Stimulated activated memory B cell treated with anti-CD40 and anti-IgM and Interleukin-4, amounts not matched to agents 10 μg/mL and 1 μg/mL and 100 μg/mL, for 72 hours (primary cell): ENCODE results near the gene NHS.

Experiments used
- ATAC-seq: fragments of 150-1000 bp; cut with Tn5 transposase; 2 replicates; pipeline ENCODE4 v1.10.0; 2021
- H3K27ac Mint-ChIP-seq: one replicate; pipeline ENCODE4 v1.8.0; 2022; ENCODE audit warnings: mild to moderate bottlenecking, mixed read lengths
- H3K27me3 Mint-ChIP-seq: one replicate; pipeline ENCODE4 v1.8.0; 2022; ENCODE audit warnings: mixed read lengths
- H3K36me3 Mint-ChIP-seq: one replicate; pipeline ENCODE4 v1.8.0; 2022; ENCODE audit warnings: mixed read lengths
- H3K4me1 Mint-ChIP-seq: one replicate; pipeline ENCODE4 v1.8.0; 2022; ENCODE audit warnings: mixed read lengths
- H3K4me3 Mint-ChIP-seq: one replicate; pipeline ENCODE4 v1.8.0; 2022; ENCODE audit warnings: mild to moderate bottlenecking, moderate library complexity, mixed read lengths
- H3K9me3 Mint-ChIP-seq: one replicate; pipeline ENCODE4 v1.8.0; 2022; ENCODE audit warnings: mixed read lengths

NHS gene

GRCh38 chrX:17741123-17741511, 366.1 kb downstream of the NHS start:
- Mint-ChIP-seq H3K4me3 (no peak overlapping the region), H3K27me3 (peaks cover 18% of the 10 kb centered on the region), H3K27ac (no peak overlapping the region), H3K9me3 (no peaks in the 10 kb centered on the region), H3K36me3 (no peaks in the 10 kb centered on the region), H3K4me1 (peaks cover 18% of the 10 kb centered on the region)
- no peak for ATAC-seq

GRCh38 chrX:17743913-17744312, 368.9 kb downstream of the NHS start:
- Mint-ChIP-seq H3K36me3 (no peaks in the 10 kb centered on the region), H3K4me1 (peaks cover 6% of the 10 kb centered on the region), H3K9me3 (no peaks in the 10 kb centered on the region), H3K4me3 (no peak overlapping the region), H3K27me3 (peaks cover 15% of the 10 kb centered on the region), H3K27ac (no peak overlapping the region)
- ATAC-seq, result no peak

- ATAC-seq, result no peak
- no peaks in the 10 kb centered on the region for H3K9me3 Mint-ChIP-seq
- H3K36me3 Mint-ChIP-seq, result no peaks in the 10 kb centered on the region
- no peak overlapping the region for H3K4me3 Mint-ChIP-seq
- no peaks in the 10 kb centered on the region for H3K4me1 Mint-ChIP-seq
- no peak overlapping the region for H3K27ac Mint-ChIP-seq
- peaks cover 9% of the 10 kb centered on the region for H3K27me3 Mint-ChIP-seq
Observed at GRCh38 chrX:17744896-17745523, 370.0 kb downstream of the NHS start.

- Mint-ChIP-seq H3K9me3 (no peaks in the 10 kb centered on the region), H3K27ac (no peak overlapping the region), H3K4me3 (no peak overlapping the region), H3K36me3 (no peaks in the 10 kb centered on the region), H3K4me1 (no peaks in the 10 kb centered on the region), H3K27me3 (peaks cover 9% of the 10 kb centered on the region)
- no peak for ATAC-seq
Observed at GRCh38 chrX:17747692-17748091, 372.7 kb downstream of the NHS start.

- ATAC-seq, result no peak
- H3K27me3 Mint-ChIP-seq, result peaks cover 9% of the 10 kb centered on the region
- no peaks in the 10 kb centered on the region for H3K36me3 Mint-ChIP-seq
- no peaks in the 10 kb centered on the region for H3K9me3 Mint-ChIP-seq
- no peaks in the 10 kb centered on the region for H3K4me1 Mint-ChIP-seq
- no peak overlapping the region for H3K27ac Mint-ChIP-seq
- no peak overlapping the region for H3K4me3 Mint-ChIP-seq
Observed at GRCh38 chrX:17748684-17749083, 373.7 kb downstream of the NHS start.

- peaks cover 9% of the 10 kb centered on the region for H3K27me3 Mint-ChIP-seq
- no peaks in the 10 kb centered on the region for H3K9me3 Mint-ChIP-seq
- H3K4me1 Mint-ChIP-seq, result no peaks in the 10 kb centered on the region
- no peak overlapping the region for H3K4me3 Mint-ChIP-seq
- no peak for ATAC-seq
- H3K27ac Mint-ChIP-seq, result no peak overlapping the region
- no peaks in the 10 kb centered on the region for H3K36me3 Mint-ChIP-seq
Observed at GRCh38 chrX:17750436-17750835, 375.4 kb downstream of the NHS start.

- Mint-ChIP-seq H3K27me3 (no peaks in the 10 kb centered on the region), H3K4me3 (no peak overlapping the region), H3K4me1 (no peaks in the 10 kb centered on the region), H3K36me3 (no peaks in the 10 kb centered on the region), H3K27ac (no peak overlapping the region), H3K9me3 (no peaks in the 10 kb centered on the region)
- no peak for ATAC-seq
Observed at GRCh38 chrX:17758382-17758781, 383.4 kb downstream of the NHS start.

- Mint-ChIP-seq H3K9me3 (no peaks in the 10 kb centered on the region), H3K4me1 (no peaks in the 10 kb centered on the region), H3K27ac (no peak overlapping the region), H3K4me3 (no peak overlapping the region), H3K36me3 (no peaks in the 10 kb centered on the region), H3K27me3 (no peaks in the 10 kb centered on the region)
- ATAC-seq, result no peak
Observed at GRCh38 chrX:17759990-17760389, 385.0 kb downstream of the NHS start.

- H3K36me3 Mint-ChIP-seq, result no peaks in the 10 kb centered on the region
- ATAC-seq, result no peak
- no peak overlapping the region for H3K4me3 Mint-ChIP-seq
- H3K9me3 Mint-ChIP-seq, result no peaks in the 10 kb centered on the region
- H3K27ac Mint-ChIP-seq, result no peak overlapping the region
- no peaks in the 10 kb centered on the region for H3K4me1 Mint-ChIP-seq
- no peaks in the 10 kb centered on the region for H3K27me3 Mint-ChIP-seq
Observed at GRCh38 chrX:17767734-17768133, 392.7 kb downstream of the NHS start.

- H3K9me3 Mint-ChIP-seq, result no peaks in the 10 kb centered on the region
- ATAC-seq, result no peak
- H3K36me3 Mint-ChIP-seq, result no peaks in the 10 kb centered on the region
- no peak overlapping the region for H3K27ac Mint-ChIP-seq
- H3K4me1 Mint-ChIP-seq, result no peaks in the 10 kb centered on the region
- no peaks in the 10 kb centered on the region for H3K27me3 Mint-ChIP-seq
- H3K4me3 Mint-ChIP-seq, result no peak overlapping the region
Observed at GRCh38 chrX:17768997-17769396, 394.0 kb downstream of the NHS start.

- H3K4me1 Mint-ChIP-seq, result no peaks in the 10 kb centered on the region
- H3K36me3 Mint-ChIP-seq, result no peaks in the 10 kb centered on the region
- H3K4me3 Mint-ChIP-seq, result no peak overlapping the region
- no peaks in the 10 kb centered on the region for H3K9me3 Mint-ChIP-seq
- H3K27me3 Mint-ChIP-seq, result no peaks in the 10 kb centered on the region
- H3K27ac Mint-ChIP-seq, result no peak overlapping the region
- ATAC-seq, result no peak
Observed at GRCh38 chrX:17769701-17770269, 394.8 kb downstream of the NHS start.

- no peak for ATAC-seq
- Mint-ChIP-seq H3K4me1 (no peaks in the 10 kb centered on the region), H3K9me3 (peaks cover 2% of the 10 kb centered on the region), H3K4me3 (no peak overlapping the region), H3K27ac (no peak overlapping the region), H3K27me3 (no peaks in the 10 kb centered on the region), H3K36me3 (no peaks in the 10 kb centered on the region)
Observed at GRCh38 chrX:17773221-17773876, 398.3 kb downstream of the NHS start.

GRCh38 chrX:17774053-17774452, 399.1 kb downstream of the NHS start:
- H3K36me3 Mint-ChIP-seq, result no peaks in the 10 kb centered on the region

GRCh38 chrX:17778997-17779396, 404.0 kb downstream of the NHS start:
- ATAC-seq, result no peak
- Mint-ChIP-seq H3K4me3 (no peak overlapping the region), H3K36me3 (no peaks in the 10 kb centered on the region), H3K27ac (no peak overlapping the region), H3K27me3 (no peaks in the 10 kb centered on the region), H3K4me1 (no peaks in the 10 kb centered on the region), H3K9me3 (peaks cover 2% of the 10 kb centered on the region)

More at GRCh38 chrX:17774053-17774452, 399.1 kb downstream of the NHS start:
- ATAC-seq, result no peak
- H3K4me3 Mint-ChIP-seq, result no peak overlapping the region
- no peak overlapping the region for H3K27ac Mint-ChIP-seq
- peaks cover 2% of the 10 kb centered on the region for H3K9me3 Mint-ChIP-seq
- no peaks in the 10 kb centered on the region for H3K27me3 Mint-ChIP-seq
- no peaks in the 10 kb centered on the region for H3K4me1 Mint-ChIP-seq

GRCh38 chrX:17779434-17779833, 404.4 kb downstream of the NHS start:
- Mint-ChIP-seq H3K9me3 (peaks cover 2% of the 10 kb centered on the region), H3K27me3 (no peaks in the 10 kb centered on the region), H3K36me3 (no peaks in the 10 kb centered on the region), H3K27ac (no peak overlapping the region), H3K4me3 (no peak overlapping the region), H3K4me1 (no peaks in the 10 kb centered on the region)
- no peak for ATAC-seq
